Panc1 (cell line): ENCODE data around the gene RHEB. TPM values are rescaled to one million over a fixed set of nuclear protein-coding genes. Genes with fewer than 3 reads are reported as not detected.
A peak's percentile ranks its signal among the peaks of the same experiment; 100 is the strongest.

Experiments used
- ATAC-seq: fragments of 200-7000 bp; cut with Tn5 transposase; 2 replicates; pipeline ENCODE4 v1.9.1; 2020; ENCODE audit warnings: mild to moderate bottlenecking, moderate library complexity
- Bru-seq: library from RNA; stranded (reverse); fragments of 400-500 nt; gene quantifications from one replicate; lab custom pipeline; 2021; lab: Mats Ljungman, UMichigan
- BruChase-seq, 2 experiments: library from RNA; stranded (reverse); fragments of 400-500 nt; gene quantifications; one replicate each; lab custom pipeline; 2021; lab: Mats Ljungman, UMichigan
- BruUV-seq: library from RNA; stranded (reverse); fragments of 400-500 nt; replicated peaks from 2 replicates; lab custom pipeline; 2021; lab: Mats Ljungman, UMichigan
- CTCF ChIA-PET: fragments of 300-600 bp; sonication (Branson Sonifier 250); formaldehyde crosslinking; loops from one replicate; lab custom pipeline; 2022; ENCODE audit warnings: antibody characterized with exemption; lab: Charles Lee
- POLR2A ChIA-PET: fragments of 300-600 bp; sonication (Branson Sonifier 250); formaldehyde crosslinking; loops from one replicate; lab custom pipeline; 2022; ENCODE audit warnings: antibody characterized with exemption; lab: Charles Lee
- DNase-seq: peaks from one replicate; pipeline ENCODE4 v3.0.0-alpha.2; 2010; ENCODE audit warnings: low read depth, low spot score
- H3K27ac ChIP-seq: 2 replicates; pipeline ENCODE4 v1.5.1; 2011; ENCODE audit warnings: mild to moderate bottlenecking, low read length, inconsistent platforms
- H3K27me3 ChIP-seq: fragments of 200-500 bp; sonication (Bioruptor generic); 2 replicates; pipeline ENCODE4 v1.6.0; 2014; ENCODE audit warnings: low read length, inconsistent platforms; ENCODE audit not compliant: control insufficient read depth, insufficient read depth
- H3K36me3 ChIP-seq: fragments of 200-500 bp; sonication (Bioruptor generic); 2 replicates; pipeline ENCODE4 v1.5.1; 2014; ENCODE audit warnings: inconsistent platforms, mild to moderate bottlenecking, low read length, moderate library complexity; ENCODE audit not compliant: control insufficient read depth, insufficient read depth
- H3K4me1 ChIP-seq: 2 replicates; pipeline ENCODE4 v1.5.1; 2011; ENCODE audit warnings: inconsistent platforms, mild to moderate bottlenecking, low read length, moderate library complexity; ENCODE audit not compliant: control insufficient read depth, insufficient read depth
- H3K4me3 ChIP-seq, 2 experiments: 2 replicates each; pipeline ENCODE4 v1.5.1; 2011 to 2012; ENCODE audit warnings: low read depth in 2 of 2, low read length in 2 of 2, mild to moderate bottlenecking in 2 of 2, inconsistent platforms in 1 of 2, moderate library complexity in 1 of 2
- H3K9me3 ChIP-seq: fragments of 200-500 bp; sonication (Bioruptor generic); 2 replicates; pipeline ENCODE4 v1.5.1; 2014; ENCODE audit warnings: low read depth, mild to moderate bottlenecking, inconsistent platforms, low read length, moderate library complexity; ENCODE audit not compliant: control insufficient read depth, insufficient read depth
- CTCF ChIP-seq: fragments of 450-650 bp; IDR thresholded peaks from 2 replicates; pipeline ENCODE4 v1.5.1; 2017; ENCODE audit warnings: mild to moderate bottlenecking
- POLR2AphosphoS5 ChIP-seq: IDR thresholded peaks from 2 replicates; pipeline ENCODE4 v1.6.1; 2012; ENCODE audit warnings: mild to moderate bottlenecking, low read depth, low read length, moderate library complexity
- SIN3A ChIP-seq: IDR thresholded peaks from 2 replicates; pipeline ENCODE4 v1.6.1; 2012; ENCODE audit warnings: low read depth, mild to moderate bottlenecking, low read length, moderate library complexity, borderline replicate concordance; ENCODE audit not compliant: insufficient read depth
- TCF7L2 ChIP-seq: IDR thresholded peaks from 2 replicates; pipeline ENCODE4 v1.6.1; 2011; ENCODE audit warnings: mild to moderate bottlenecking, low read depth, low read length, inconsistent platforms
- in situ Hi-C: cut with HindIII; loops from 2 replicates; pipeline ENCODE4 v1.10.0; 2016; ENCODE audit warnings: low sequenced_read_pairs, low pct_unique_long_range_greater_than_20kb
- intact Hi-C: fragments of 100-400 bp; cut with micrococcal nuclease; formaldehyde crosslinking; loops from one replicate; pipeline ENCODE4 v1.10.0; 2022; ENCODE audit not compliant: unreplicated experiment
- long read RNA-seq: library from polyadenylated mRNA; unstranded; transcript quantifications from one replicate; pipeline ENCODE4 v2.0.0, GENCODE V29; 2021; ENCODE audit not compliant: unreplicated experiment
- polyA plus RNA-seq: library from polyadenylated mRNA; unstranded; fragments of >200 nt; gene quantifications from one replicate; pipeline ENCODE4 v1.2.1, GENCODE V29; 2012; ENCODE audit warnings: missing spikeins; ENCODE audit not compliant: insufficient read length
- total RNA-seq: library from RNA; stranded (reverse); gene quantifications from one replicate; pipeline ENCODE4 v1.2.1, GENCODE V29; 2021; ENCODE audit not compliant: unreplicated experiment
- TF ChIP-seq, protein P1 (sequence below), 2 experiments: IDR thresholded peaks; 2 replicates each; pipeline ENCODE4 v1.6.1; 2011 to 2012; ENCODE audit warnings: low read depth in 2 of 2, control low read depth in 1 of 2, low read length in 1 of 2, mild to moderate bottlenecking in 1 of 2, moderate library complexity in 1 of 2; ENCODE audit not compliant: insufficient read depth in 1 of 2

RHEB gene, protein sequence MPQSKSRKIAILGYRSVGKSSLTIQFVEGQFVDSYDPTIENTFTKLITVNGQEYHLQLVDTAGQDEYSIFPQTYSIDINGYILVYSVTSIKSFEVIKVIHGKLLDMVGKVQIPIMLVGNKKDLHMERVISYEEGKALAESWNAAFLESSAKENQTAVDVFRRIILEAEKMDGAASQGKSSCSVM
- total RNA-seq (259 TPM), Bru-seq, nascent RNA (percentile 99 among the genes with signal in this experiment), BruChase-seq, experiment 1, labeled RNA remaining after a 2-hour chase (percentile 96 among the genes with signal in this experiment), BruChase-seq, experiment 2, labeled RNA remaining after a 6-hour chase (percentile 96 among the genes with signal in this experiment)
- 147 TPM for polyA plus RNA-seq
- long read RNA-seq, transcript RHEB-205 (9 exons, 1,153 nt), result minor isoform, 6 of 656 reads
- long read RNA-seq, transcript RHEB-201 (8 exons, 2,075 nt), result major isoform, 558 of 656 reads
- long read RNA-seq, partial matches to known transcripts, result 10 of 656 reads
- long read RNA-seq, other reads (novel, unspliced or antisense), result 77 of 656 reads

DNA sequence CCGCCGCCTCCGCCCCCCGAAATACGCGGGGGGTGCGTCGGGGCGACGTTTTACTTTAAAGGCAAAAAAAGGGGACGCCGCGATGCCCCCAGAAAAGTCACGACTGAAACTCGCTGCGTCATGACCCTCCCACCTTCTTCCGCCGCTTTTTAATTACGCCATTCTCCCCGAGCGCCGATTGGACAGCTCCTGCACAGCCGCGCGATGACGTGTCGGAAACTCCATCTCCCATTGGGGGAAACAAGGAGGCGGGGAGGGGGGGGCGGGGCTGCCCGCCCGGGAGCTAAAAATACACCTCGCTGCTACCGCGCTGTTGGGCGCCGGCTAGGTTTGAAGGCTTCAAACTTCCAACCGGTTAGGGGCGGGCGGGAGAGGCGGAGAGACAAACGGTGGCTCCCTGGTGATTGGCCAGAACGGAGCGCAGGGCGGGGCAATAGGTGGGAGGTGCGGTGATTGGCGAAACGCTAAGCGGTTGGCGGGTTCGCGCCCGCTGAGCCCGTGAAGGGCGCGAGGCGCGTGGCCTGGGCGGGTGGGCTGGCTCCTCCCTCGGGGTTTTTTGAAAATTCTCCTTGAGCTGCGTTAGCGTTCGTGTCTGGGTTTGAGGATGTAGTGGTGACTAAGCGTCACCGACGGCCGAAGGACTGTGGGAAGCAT lies at the start of gene RHEB:
TSS of gene RHEB (minus strand) at position 131 of the 654 bp plus-strand sequence. CDS start 384 bp downstream, outside the sequence.
- intact Hi-C loops (loop anchor here (5.0 kb wide), 1 partner anchor 58 kb away; no protein-coding TSS in a partner anchor), in situ Hi-C loops (no loop called here)
- peaks cover 3% of the 10 kb centered on the region; the same call in 1 of the 2 replicates for H3K36me3 ChIP-seq
- DNase-seq (peak; percentile 98), ATAC-seq (peak; percentile 92)
- POLR2A ChIA-PET, result interaction anchor here (0.6 to 1.0 kb wide), 5 partner anchors 16 to 1571 kb away, joined by 3 to 4 read pairs (median 4); no protein-coding TSS in a partner anchor
- no TSS peak for BruUV-seq
- peak within 1 kb of the TSS; percentile 86 to 99 for H3K4me3 ChIP-seq
- H3K9me3 ChIP-seq, result no peaks in the 10 kb centered on the region
- no peaks in the 10 kb centered on the region for H3K27me3 ChIP-seq
- peaks cover 29% of the 10 kb centered on the region for H3K4me1 ChIP-seq
- TF ChIP-seq CTCF (no peak), TCF7L2 (peak; percentile 55; the same call in 1 of the 2 replicates), POLR2AphosphoS5 (peak; percentile 89), SIN3A (no peak)
- TF ChIP-seq, protein P1, sequence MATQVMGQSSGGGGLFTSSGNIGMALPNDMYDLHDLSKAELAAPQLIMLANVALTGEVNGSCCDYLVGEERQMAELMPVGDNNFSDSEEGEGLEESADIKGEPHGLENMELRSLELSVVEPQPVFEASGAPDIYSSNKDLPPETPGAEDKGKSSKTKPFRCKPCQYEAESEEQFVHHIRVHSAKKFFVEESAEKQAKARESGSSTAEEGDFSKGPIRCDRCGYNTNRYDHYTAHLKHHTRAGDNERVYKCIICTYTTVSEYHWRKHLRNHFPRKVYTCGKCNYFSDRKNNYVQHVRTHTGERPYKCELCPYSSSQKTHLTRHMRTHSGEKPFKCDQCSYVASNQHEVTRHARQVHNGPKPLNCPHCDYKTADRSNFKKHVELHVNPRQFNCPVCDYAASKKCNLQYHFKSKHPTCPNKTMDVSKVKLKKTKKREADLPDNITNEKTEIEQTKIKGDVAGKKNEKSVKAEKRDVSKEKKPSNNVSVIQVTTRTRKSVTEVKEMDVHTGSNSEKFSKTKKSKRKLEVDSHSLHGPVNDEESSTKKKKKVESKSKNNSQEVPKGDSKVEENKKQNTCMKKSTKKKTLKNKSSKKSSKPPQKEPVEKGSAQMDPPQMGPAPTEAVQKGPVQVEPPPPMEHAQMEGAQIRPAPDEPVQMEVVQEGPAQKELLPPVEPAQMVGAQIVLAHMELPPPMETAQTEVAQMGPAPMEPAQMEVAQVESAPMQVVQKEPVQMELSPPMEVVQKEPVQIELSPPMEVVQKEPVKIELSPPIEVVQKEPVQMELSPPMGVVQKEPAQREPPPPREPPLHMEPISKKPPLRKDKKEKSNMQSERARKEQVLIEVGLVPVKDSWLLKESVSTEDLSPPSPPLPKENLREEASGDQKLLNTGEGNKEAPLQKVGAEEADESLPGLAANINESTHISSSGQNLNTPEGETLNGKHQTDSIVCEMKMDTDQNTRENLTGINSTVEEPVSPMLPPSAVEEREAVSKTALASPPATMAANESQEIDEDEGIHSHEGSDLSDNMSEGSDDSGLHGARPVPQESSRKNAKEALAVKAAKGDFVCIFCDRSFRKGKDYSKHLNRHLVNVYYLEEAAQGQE (IDR thresholded peaks at IDR 0.05; ENCODE audit: insufficient read depth in 1 of 2, low read depth in 2 of 2, low read length in 1 of 2), result no peak
- peak within 1 kb of the TSS; percentile 99 for H3K27ac ChIP-seq
- CTCF ChIA-PET, result no interaction called here

GRCh38 chr7:151566897-151567320 lies 47.2 kb upstream of the RHEB start:
- Histone ChIP-seq H3K36me3 (peaks cover 31% of the 10 kb centered on the region), H3K4me1 (no peaks in the 10 kb centered on the region; the same call in 1 of the 2 replicates), H3K27me3 (no peaks in the 10 kb centered on the region), H3K27ac (no peak overlapping the region), H3K9me3 (no peaks in the 10 kb centered on the region), H3K4me3 (no peak overlapping the region)
- POLR2A ChIA-PET, result no interaction called here
- CTCF ChIA-PET, result interaction anchor here (0.6 to 1.6 kb wide), 2 partner anchors 23 to 216 kb away, joined by 4 to 5 read pairs; no protein-coding TSS in a partner anchor
- in situ Hi-C loops (no loop called here), intact Hi-C loops (no loop called here)
- ATAC-seq (no peak), DNase-seq (no peak)
- BruUV-seq, result no TSS peak
- TF ChIP-seq TCF7L2 (no peak), SIN3A (no peak), CTCF (no peak), POLR2AphosphoS5 (no peak)
- TF ChIP-seq, protein P1 (IDR thresholded peaks at IDR 0.05; ENCODE audit: insufficient read depth in 1 of 2, low read depth in 2 of 2, low read length in 1 of 2), result no peak
